Smooth muscle cell (in vitro differentiated cells): ENCODE data around the gene POLR3K. TPM values are rescaled to one million over a fixed set of nuclear protein-coding genes. Genes with fewer than 3 reads are reported as not detected.

Experiments
- DNase-seq: peaks from one replicate; lab custom pipeline; 2025; ENCODE audit not compliant: unreplicated experiment; lab: John Stamatoyannopoulos, UW
- H2AFZ ChIP-seq: fragments of 200-600 bp; sonication (generic); 2 replicates; pipeline ENCODE4 v1.6.0; 2016; ENCODE audit warnings: antibody characterized with exemption, low read depth, mild to moderate bottlenecking
- H3F3A ChIP-seq: fragments of 200-600 bp; sonication (generic); 2 replicates; pipeline ENCODE4 v1.6.0; 2017; ENCODE audit warnings: antibody characterized with exemption, low read depth
- H3K27ac ChIP-seq: fragments of 200-600 bp; sonication (generic); 2 replicates; pipeline ENCODE4 v1.5.1; 2016; ENCODE audit warnings: low read depth, mild to moderate bottlenecking
- H3K27me3 ChIP-seq: fragments of 200-600 bp; sonication (generic); 2 replicates; pipeline ENCODE4 v1.6.1; 2016; ENCODE audit warnings: low read depth, mild to moderate bottlenecking
- H3K36me3 ChIP-seq: fragments of 200-600 bp; sonication (generic); 2 replicates; pipeline ENCODE4 v1.5.1; 2016; ENCODE audit warnings: low read depth
- H3K4me1 ChIP-seq: fragments of 200-600 bp; sonication (generic); 2 replicates; pipeline ENCODE4 v1.5.1; 2016; ENCODE audit warnings: low read depth
- H3K4me2 ChIP-seq: fragments of 200-600 bp; sonication (generic); 2 replicates; pipeline ENCODE4 v1.6.0; 2016; ENCODE audit warnings: mild to moderate bottlenecking
- H3K4me3 ChIP-seq: fragments of 200-600 bp; sonication (generic); 2 replicates; pipeline ENCODE4 v1.5.1; 2016; ENCODE audit warnings: mild to moderate bottlenecking
- H3K79me2 ChIP-seq: fragments of 200-600 bp; sonication (generic); 2 replicates; pipeline ENCODE4 v1.6.0; 2016; ENCODE audit warnings: low read depth, mild to moderate bottlenecking
- H3K9ac ChIP-seq: fragments of 200-600 bp; sonication (generic); 2 replicates; pipeline ENCODE4 v1.6.0; 2016; ENCODE audit warnings: low read depth
- H3K9me3 ChIP-seq: fragments of 200-600 bp; sonication (generic); replicated peaks from 2 replicates; pipeline ENCODE4 v1.5.1; 2016; ENCODE audit warnings: low read depth
- H4K20me1 ChIP-seq: fragments of 200-600 bp; sonication (generic); 2 replicates; pipeline ENCODE4 v1.6.0; 2016; ENCODE audit warnings: low read depth
- WGBS: methylation state at CpG from one replicate; pipeline ENCODE4 v1.1.7; 2016; ENCODE audit warnings: low lambda C conversion rate; 5-methylcytosine and 5-hydroxymethylcytosine counted together
- polyA plus RNA-seq: library from polyadenylated mRNA; unstranded; fragments of >200 nt; fragmentation: Nextera tagmentation; extraction: Ambion mirVana; gene quantifications from 2 replicates; pipeline ENCODE4 v1.2.1, GENCODE V29; 2016
- total RNA-seq: library from RNA; depleted of rRNA; stranded (reverse); fragments of >200 nt; gene quantifications from 2 replicates; pipeline ENCODE4 v1.2.3, GENCODE V29; 2014
- TF ChIP-seq, protein P1 (sequence below): fragments of 200-600 bp; sonication (generic); IDR thresholded peaks from 2 replicates; pipeline ENCODE4 v1.5.1; 2017; ENCODE audit warnings: borderline replicate concordance, mild to moderate bottlenecking, antibody characterized with exemption; ENCODE audit not compliant: insufficient read depth, poor library complexity, severe bottlenecking

The POLR3K gene
- total and polyA plus RNA-seq, 2 experiments from 2014 or later, result 2.9 to 10.5 TPM

DNA sequence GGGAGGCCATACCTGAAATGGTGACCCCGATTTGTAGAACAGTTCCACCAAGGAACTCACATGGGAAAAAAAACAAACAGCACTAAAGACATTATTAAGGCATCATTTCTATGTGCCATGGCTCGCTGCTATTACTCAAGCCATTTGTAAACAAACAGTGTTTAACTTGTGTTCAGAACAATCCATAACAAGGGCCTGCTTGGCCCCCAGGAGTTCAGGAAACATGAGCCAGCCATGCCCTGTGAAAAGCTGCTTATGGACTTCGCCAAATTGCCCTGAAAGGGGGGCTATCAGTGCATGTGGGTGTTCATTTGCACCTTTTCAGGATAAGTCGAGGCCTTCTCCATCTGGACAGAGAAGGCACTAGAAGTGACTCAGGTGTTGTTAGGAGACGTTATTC lies 8.0 kb downstream of the POLR3K start:
- Histone ChIP-seq H3F3A (no peaks in the 10 kb centered on the region), H2AFZ (no peak overlapping the region), H3K4me1 (no peaks in the 10 kb centered on the region), H3K27me3 (no peaks in the 10 kb centered on the region), H3K36me3 (no peaks in the 10 kb centered on the region), H4K20me1 (no peaks in the 10 kb centered on the region), H3K9ac (no peak overlapping the region), H3K4me3 (no peak overlapping the region), H3K79me2 (no peaks in the 10 kb centered on the region), H3K27ac (no peak overlapping the region), H3K4me2 (no peak overlapping the region), H3K9me3 (no peaks in the 10 kb centered on the region)
- WGBS, result 91% methylated on average over 5 of the region's 5 CpGs
- DNase-seq, result no peak
- TF ChIP-seq, protein P1, sequence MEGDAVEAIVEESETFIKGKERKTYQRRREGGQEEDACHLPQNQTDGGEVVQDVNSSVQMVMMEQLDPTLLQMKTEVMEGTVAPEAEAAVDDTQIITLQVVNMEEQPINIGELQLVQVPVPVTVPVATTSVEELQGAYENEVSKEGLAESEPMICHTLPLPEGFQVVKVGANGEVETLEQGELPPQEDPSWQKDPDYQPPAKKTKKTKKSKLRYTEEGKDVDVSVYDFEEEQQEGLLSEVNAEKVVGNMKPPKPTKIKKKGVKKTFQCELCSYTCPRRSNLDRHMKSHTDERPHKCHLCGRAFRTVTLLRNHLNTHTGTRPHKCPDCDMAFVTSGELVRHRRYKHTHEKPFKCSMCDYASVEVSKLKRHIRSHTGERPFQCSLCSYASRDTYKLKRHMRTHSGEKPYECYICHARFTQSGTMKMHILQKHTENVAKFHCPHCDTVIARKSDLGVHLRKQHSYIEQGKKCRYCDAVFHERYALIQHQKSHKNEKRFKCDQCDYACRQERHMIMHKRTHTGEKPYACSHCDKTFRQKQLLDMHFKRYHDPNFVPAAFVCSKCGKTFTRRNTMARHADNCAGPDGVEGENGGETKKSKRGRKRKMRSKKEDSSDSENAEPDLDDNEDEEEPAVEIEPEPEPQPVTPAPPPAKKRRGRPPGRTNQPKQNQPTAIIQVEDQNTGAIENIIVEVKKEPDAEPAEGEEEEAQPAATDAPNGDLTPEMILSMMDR, result no peak

DNA sequence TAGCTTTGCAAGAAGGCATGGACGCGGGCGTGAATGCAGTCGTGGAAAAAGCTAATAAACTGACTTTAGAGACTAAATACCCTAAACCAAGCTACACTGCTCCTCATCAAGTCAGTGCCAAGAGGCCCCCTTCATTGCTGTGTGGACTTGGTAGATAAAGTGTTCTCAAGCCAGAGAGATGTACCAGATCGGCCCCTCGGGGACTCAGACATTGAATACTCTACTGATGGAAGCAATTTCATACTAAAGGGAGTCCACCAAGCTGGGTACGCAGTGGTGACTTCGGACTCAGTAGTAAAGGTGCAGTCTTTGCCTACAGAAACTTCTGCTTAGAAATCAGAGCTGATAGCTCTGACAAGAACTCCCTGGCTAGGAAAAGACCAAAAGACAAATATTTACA lies 8.8 kb downstream of the POLR3K start:
- no peak overlapping the region for H3K4me3 ChIP-seq
- 95% methylated on average over 8 of the region's 8 CpGs for WGBS

DNA sequence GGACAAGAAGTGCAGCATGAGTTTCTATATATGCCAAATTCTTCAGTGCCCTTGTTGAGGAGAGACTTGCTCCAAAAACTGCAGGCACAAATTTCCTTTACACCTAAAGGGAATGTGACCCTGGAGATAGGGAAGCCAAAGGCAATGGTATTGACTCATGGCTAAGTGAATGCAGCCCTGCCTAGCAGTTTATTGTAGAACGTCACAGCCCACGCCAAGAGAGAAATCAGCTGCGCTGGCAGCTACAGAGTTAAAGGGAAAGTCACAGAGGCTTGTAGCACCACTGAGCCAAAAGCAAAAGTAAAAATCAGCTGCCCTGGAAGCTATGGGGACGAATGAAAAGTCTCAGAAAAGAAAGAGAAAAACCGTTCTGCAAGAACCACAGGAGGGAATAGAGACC lies 10.1 kb downstream of the POLR3K start:
- WGBS, result 81% methylated on average over 5 of the region's 5 CpGs
- TF ChIP-seq, protein P1, result no peak
- H3K9me3 ChIP-seq, result no peaks in the 10 kb centered on the region
- no peak overlapping the region for H3K9ac ChIP-seq
- H3K27ac ChIP-seq, result no peak overlapping the region
- no peaks in the 10 kb centered on the region for H4K20me1 ChIP-seq
- no peaks in the 10 kb centered on the region for H3K36me3 ChIP-seq
- H2AFZ ChIP-seq, result no peak overlapping the region
- H3K4me3 ChIP-seq, result no peak overlapping the region
- DNase-seq, result no peak
- H3F3A ChIP-seq, result no peaks in the 10 kb centered on the region
- no peak overlapping the region for H3K4me2 ChIP-seq
- H3K79me2 ChIP-seq, result no peaks in the 10 kb centered on the region
- H3K27me3 ChIP-seq, result no peaks in the 10 kb centered on the region
- no peaks in the 10 kb centered on the region for H3K4me1 ChIP-seq

More for the DNA sequence above, 8.8 kb downstream of the POLR3K start:
- Histone ChIP-seq H4K20me1 (no peaks in the 10 kb centered on the region), H3F3A (no peaks in the 10 kb centered on the region), H3K9ac (no peak overlapping the region), H3K9me3 (no peaks in the 10 kb centered on the region), H3K4me2 (no peak overlapping the region), H3K36me3 (no peaks in the 10 kb centered on the region), H3K27me3 (no peaks in the 10 kb centered on the region), H3K79me2 (no peaks in the 10 kb centered on the region), H3K4me1 (no peaks in the 10 kb centered on the region), H2AFZ (no peak overlapping the region), H3K27ac (no peak overlapping the region)
- TF ChIP-seq, protein P1, result no peak
- DNase-seq, result no peak

DNA sequence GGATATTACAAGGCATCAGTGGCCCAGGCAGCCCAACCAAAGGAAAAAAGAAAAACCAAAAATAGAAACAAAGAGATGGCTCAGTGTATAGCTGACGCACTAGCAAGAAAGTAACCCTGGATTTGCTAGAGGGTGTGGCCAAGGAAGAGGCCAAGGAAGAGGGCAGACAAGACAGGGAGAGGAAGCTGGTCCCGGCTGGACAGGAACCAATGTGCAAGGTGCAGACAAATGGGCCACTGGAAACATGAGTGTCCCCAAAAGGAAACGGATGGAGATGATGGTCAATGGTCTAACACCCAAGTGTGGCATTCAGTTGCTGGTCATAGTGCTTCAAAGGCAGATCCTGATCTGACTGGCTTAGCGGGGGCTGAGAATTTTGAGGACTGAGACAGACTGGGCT lies 10.7 kb downstream of the POLR3K start:
- DNase-seq, result no peak
- no peak overlapping the region for H3K4me3 ChIP-seq
- 95% methylated on average over 4 of the region's 4 CpGs for WGBS

More for the DNA sequence above, 10.7 kb downstream of the POLR3K start:
- no peak overlapping the region for H3K27ac ChIP-seq
- no peaks in the 10 kb centered on the region for H3K9me3 ChIP-seq
- no peaks in the 10 kb centered on the region for H3K79me2 ChIP-seq
- no peaks in the 10 kb centered on the region for H3F3A ChIP-seq
- H3K4me1 ChIP-seq, result no peaks in the 10 kb centered on the region
- no peak overlapping the region for H2AFZ ChIP-seq
- no peak overlapping the region for H3K4me2 ChIP-seq
- no peaks in the 10 kb centered on the region for H3K36me3 ChIP-seq
- H3K27me3 ChIP-seq, result no peaks in the 10 kb centered on the region
- TF ChIP-seq, protein P1, result no peak
- no peaks in the 10 kb centered on the region for H4K20me1 ChIP-seq
- no peak overlapping the region for H3K9ac ChIP-seq
